Cortex of kidney (tissue), 1 donor: ENCODE results near the gene OR5K3.

Experiments
- DNase-seq: peaks from one replicate; lab custom pipeline; 2025; lab: John Stamatoyannopoulos, UW

The OR5K3 gene

GRCh38 chr3:98433764-98434163 is 43.3 kb downstream of the OR5K3 start:
- no peak for DNase-seq

DNA sequence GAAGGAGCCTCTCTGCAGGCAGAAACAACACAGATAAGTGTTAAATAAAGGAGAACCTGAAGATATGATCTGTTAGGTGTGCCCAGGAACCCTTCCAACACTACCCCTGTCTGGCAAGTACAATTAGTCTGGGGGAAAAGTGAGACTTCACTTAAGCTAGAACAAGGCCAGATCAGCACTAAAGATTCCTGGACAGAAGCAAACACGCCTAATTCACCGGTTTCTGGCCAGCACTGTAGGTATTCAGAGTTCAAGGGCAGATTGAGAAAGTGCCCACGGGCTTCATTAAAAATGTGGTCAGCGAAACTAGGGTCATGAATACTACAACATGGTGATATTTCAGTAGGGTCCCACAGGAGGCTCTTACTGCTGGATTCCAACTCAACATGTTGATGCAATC is 43.9 kb downstream of the OR5K3 start:
- no peak for DNase-seq

DNA sequence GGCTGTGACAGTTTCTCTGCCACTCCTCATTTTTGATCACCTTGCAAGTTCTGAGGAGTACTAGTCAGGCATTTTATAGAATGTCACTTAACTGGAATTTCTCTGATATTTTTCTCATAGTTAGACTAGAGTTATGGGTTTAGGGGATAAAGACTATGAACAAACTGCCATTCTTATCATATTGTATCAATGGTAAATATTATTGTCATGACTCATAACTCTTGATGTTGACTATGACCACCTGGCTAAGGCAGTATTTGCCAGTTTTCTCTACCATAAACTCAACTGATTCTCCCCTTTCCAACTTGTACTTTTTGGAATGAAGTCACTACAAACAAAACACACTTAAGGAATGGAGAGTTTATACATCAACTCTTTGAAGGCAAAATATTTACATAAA is 49.8 kb downstream of the OR5K3 start:
- no peak for DNase-seq
